GM18507 (cell line): ENCODE data around the gene ARHGAP19.

Experiments used
- DNase-seq: peaks from one replicate; pipeline ENCODE4 v3.0.0; 2011; ENCODE audit warnings: low read depth; ENCODE audit not compliant: insufficient read length; ENCODE audit errors: extremely low spot score
- FAIRE-seq: peaks from 2 replicates; lab custom pipeline; 2011; peaks lifted over from hg19 to GRCh38; lab: Jason Lieb, UNC

Gene ARHGAP19

DNA sequence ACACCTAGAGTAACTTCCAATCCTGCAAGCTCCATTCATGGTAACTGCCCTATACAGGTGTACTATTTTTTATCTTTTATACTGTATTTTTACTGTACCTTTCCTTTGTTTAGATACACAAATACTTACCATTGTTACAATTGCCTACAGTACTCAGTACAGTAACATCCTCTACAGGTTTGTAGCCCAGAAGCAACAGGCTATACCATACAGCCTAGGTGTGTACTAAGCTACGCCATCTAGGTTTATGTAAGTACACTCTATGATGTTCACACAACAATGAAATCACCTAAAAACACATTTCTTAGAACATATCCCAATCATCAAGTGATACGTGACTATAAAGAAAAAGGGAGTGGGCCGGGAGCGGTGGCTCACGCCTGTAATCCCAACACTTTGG is 53.6 kb downstream of the ARHGAP19 start:
- no peak for DNase-seq
- no peak for FAIRE-seq

DNA sequence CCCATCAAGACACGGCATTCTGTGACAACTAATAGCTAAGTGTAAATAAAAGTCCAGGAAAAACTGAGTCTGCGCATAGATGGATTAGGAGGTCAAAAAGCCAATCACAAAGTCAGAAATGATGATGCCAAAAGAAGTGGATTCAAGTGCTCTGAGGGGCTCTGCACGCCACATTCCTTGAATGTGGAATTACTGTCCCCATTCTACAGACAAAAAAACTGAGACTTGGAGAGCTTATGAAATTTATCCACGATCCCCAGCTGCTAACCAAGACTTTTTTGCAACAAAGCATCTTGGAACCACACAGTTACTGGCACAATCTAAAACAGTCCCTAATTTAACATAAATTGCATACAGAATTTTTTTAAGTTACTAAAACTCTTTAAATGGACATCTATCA is 57.1 kb downstream of the ARHGAP19 start:
- DNase-seq (no peak), FAIRE-seq (no peak)

DNA sequence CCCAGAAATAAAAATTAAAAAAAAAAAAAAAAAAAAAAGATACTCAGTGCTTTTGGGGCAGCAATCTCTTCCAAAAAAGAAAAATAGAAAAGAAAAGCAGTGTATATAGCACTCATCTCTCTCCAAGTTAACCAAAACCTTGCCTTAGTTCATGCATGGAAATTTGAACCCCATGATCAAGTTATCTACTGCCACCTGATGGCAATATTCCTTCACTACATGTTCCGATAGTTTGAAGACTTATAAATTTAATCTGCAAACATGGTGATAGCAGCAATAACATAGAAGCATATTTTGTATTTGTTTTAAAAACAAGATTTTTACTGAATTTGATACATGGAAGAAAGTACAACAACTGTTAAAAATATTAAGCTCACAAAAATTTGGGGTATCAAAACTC is 58.0 kb downstream of the ARHGAP19 start:
- no peak for DNase-seq
- peak; percentile 70 for FAIRE-seq

DNA sequence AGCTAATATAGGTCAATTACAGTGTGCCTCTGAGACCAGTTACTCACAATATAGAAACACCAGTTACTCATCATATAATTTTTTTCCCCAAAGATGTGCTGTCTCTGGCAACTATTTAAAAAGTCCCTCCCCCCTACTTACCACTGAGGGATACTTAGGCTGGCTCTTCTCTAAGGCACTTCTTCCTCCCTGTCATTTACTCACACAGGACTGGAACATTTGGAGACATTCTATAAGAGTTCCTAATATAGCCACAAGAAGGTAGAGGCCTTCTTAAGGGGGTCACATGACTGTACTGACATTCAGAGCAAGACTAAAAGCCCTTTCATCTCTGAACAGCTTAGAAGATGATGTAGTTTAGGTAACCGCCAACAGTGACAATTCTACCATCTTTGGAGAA is 62.3 kb downstream of the ARHGAP19 start:
- FAIRE-seq, result no peak
- DNase-seq, result no peak

DNA sequence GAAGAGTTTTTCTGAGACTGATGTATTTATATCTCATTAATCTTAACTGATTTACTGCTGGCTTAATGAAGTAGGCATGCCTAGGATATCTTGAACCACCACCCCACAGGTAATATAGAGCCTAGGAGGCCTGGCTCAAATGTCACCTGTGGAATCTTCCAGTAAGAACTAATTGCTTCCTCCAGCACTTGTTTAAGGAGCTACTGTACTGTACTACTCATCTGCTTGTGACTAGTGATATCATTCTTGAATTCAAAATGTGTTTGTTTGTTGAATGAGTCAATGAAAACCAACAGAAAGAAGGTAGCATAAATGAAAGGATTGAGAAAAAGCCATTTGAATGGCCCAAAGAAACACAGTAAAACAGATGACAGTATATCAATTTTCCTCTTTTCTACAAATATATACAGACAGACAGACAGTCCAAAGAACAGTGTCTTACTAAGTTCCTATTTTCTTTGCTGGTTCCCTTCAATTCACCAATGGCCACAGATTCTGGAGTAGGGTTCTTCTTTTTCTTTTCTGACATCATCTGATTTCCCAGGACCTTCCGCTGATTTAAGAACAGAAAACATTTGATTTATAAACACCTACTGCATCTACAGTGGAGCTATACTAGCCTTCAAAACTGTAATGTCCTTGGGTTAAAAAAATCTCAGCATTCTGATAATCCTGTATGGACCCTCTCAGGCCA is 63.0 kb downstream of the ARHGAP19 start:
- DNase-seq, result no peak
- no peak for FAIRE-seq

DNA sequence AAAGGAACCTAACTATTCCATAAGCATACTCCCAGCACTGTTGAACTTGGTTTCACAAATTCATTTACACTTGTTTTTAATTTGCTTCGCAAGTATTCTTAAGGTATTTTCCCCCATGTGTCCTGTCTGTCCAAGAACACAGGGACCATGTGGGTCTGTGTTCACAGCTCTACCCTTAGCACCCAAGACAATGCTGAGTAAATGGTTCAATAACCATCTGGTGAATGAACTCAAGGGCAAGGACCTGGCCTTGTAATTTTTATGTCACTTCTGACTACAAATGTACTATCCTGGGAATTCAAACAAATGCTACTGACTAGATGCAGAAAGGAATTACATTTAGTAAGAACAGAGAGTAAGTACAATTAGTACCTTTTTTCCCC is 63.7 kb downstream of the ARHGAP19 start:
- DNase-seq (no peak), FAIRE-seq (no peak)

DNA sequence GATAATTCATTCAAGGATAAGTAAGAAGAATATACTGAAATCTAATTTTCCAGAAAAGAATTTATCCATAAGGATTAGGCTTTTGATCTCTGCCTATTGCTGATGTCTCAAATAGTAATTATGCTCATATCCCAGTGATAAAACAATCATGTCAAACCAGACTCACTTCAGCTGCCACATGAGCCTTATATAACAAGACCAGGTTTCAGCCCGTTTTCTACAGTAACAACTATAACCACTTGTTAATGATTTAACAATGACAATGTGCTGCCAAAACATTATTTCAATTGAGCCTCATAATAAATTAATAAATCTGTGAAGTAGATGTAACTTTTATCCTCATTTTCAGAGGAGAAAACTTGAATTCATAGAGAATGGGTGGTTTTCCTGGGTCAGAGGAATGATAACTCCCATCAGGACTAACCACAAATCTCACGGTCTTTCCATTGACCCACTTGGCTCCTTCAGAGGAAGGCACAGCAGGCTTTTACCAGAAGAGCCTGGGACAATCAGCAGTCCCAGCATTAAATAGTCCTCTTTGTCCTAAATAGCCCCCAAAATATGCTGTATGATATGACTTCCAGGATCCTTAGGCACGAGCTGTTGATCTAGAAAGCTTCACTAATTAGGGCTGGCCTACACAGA is 64.2 kb downstream of the ARHGAP19 start:
- no peak for FAIRE-seq
- DNase-seq, result no peak

DNA sequence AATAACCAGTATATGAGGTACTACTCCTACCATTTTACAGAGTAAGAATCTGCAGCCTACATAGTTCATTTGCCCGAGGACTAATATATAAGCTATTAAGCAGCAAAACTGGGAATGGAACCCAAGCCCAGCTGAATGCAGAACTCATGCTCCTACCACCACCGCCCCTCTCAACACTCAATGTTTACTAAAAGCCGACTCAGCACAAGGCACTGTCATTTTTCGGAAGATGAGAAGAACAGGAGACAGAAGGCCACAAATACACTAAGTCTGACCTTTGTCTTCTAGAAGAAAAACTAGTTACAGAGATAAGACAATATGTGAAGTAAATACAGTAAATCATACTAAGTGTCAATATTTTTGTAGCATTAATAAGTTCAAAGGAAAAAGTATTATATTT is 66.0 kb downstream of the ARHGAP19 start:
- FAIRE-seq (no peak), DNase-seq (no peak)

DNA sequence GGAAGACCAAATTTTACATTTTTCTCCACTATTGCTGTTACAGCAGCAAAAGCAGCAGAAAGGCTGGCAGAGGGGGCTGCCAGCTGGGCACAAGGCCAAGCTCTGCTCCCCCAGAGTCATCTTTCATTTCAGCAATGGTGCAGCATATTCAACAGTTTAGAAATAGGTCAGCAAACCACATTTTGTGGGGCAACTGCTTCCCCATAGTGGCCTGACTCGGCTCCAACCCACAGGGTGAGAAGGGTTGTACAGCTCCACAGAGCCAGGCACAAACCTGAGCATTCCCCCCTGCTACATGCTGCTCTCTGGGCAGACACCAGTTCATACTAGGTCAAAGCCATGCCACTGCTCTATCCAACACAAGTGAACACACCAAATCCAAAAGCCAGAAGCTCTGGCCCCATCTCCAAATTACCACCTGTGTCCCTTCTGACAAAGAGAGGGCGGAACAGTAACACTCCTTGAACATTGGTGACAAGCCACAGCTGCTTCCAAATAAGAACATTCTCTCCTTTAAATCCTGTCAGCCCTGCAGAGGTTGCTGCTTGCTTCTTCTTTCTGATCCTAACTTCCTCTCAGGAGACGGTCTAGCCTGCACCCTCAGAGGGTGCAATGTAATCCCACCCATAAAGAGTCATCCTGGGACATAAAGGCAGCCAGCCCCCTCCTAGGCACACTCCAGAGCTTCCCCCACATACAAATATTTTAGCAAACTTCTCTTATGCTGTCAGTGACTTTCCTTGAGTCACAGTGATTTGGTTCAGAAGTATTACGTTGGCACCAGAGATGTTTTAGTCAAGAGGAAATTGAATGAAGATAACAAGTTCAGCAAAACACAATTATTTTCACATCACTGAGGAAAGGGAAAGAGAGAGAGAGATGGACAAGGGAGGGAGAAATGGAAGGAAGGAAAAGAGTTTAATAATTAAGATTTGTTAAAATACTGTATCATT is 67.7 kb downstream of the ARHGAP19 start:
- DNase-seq (no peak), FAIRE-seq (no peak)

DNA sequence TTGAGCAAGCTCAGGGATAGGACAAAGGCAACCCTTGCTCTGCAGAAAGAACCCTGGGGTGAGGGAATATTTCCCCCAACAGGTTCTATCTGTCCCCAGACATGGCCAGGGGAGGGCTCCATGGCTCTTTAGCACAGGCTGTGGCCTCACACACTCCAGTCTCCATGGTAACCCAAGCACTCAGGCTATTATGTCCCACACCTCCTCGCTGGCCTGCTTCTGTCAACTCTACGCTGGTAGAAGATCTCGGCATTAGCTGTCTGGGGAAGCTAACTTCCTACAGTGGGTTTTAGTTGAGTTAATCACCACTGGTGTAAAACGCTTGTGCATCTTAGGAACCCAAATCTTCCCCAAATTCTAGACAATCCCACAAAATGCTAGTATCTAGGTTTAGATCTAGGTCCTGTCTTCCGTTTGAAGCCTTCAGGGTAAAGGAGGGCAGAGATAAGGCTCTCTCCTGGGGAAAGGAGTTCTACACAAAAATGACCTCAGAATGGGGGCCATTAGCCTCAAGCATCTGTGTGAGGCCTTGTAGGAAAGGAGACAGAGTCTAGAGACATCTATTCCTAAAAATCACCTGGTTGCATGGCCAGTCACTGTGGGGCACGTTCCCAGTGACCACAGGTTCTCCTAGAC is 70.0 kb downstream of the ARHGAP19 start:
- DNase-seq (no peak), FAIRE-seq (no peak)

DNA sequence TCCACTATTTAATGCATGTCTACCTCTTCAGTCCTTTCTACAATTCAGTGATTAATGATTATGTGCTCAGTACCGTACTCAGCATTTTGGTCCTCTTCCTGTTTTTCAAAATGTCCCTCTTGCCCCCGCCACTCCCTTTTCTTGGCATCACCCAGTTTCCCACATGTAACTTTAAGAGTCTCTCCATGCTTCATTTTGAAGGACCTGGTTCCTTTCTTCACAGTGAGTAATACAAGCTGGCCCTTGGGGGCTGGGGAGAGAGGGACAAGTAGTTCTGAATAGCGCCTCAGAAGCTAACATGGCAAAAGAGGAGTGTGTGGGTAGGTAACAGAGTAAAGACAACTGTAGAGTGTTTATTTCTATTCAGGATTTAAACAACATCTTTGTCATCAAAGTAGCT is 72.1 kb downstream of the ARHGAP19 start:
- DNase-seq (no peak), FAIRE-seq (peak; percentile 15)

DNA sequence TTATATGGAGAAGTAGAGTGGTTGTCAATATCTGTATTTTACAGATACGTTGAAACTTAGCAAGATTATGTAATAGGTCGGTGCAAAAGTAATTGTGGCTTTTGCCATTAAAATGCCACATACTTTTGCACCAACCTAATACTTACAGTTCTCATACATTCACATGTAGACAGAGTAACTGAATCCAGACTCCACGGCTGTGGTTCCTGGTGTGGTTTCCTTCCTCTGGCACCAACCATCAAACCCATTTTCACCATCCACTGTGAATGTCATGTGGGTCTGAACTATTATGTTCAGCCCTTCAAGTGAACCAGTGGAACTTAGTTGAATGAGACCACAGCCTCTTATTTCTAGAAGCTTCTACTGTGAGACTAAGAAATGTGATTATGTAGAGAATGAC is 75.1 kb downstream of the ARHGAP19 start:
- DNase-seq, result no peak
- FAIRE-seq, result no peak

DNA sequence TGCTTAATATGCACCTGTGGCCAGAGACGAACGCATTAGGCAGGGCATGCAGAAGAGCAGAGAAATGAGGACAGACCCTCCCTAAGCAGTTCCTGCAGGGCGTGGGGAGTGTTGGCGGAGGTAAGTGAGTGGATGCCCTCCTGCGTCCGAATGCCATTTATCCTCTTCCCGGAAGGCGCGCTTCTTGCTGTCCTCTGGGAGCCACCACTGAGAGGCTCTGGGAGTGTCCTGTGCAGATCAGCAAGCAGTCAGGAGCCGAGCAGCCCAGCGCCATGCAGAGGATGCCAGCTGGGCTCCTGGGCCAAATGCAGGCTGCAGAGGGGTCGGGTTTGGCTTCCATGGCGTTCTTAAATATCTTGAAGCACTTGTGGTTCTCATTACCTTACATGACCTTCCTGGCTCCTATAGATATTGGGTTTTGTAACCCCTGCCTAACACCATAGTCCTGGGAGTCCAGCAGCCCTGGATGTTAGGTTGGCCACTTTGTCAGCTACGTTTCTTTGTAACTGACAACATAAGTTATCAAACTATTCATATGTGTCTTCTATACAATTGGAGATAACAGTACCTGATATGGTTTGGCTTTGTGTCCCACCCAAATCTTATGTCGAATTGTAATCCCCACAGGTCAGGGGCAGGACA is 76.7 kb downstream of the ARHGAP19 start:
- FAIRE-seq (no peak), DNase-seq (no peak)

DNA sequence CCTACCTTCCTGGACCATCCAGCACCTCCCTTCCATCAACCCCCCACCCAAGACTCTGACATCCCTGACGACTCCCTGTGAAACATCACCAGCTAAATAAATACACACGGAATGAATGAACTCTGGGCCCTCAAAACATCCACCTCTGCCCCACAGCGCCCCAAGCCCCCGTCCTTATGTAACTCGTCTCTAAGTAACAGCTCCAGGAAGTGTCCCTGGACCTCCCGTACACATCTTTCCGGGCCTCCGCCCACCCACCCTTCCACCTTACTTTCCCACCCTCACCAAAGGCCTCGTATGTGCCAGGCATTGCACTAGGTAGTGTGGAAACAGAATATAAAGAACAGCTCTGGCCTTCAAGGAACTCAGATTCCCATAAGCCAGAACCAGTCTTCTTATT is 79.0 kb downstream of the ARHGAP19 start:
- no peak for FAIRE-seq

DNA sequence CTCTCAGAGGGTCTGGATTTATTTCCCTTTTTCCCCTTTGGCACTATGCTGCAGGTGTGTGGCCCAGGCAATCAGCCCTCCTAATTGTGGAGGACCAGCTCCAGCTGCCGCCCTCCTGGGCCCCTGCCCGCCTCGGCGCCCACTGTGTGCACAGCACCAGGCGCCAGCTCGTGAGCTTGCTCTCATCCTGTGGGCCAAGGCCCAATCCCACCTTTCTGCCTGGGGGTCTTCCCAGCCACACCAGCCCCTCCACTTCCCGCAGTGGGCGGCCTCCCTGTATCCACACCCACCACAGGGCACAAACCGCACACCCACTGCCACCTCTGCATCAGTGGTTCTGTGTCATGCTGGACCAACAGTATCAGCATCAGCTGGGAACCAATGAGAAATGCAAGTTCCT is 81.2 kb downstream of the ARHGAP19 start:
- DNase-seq (no peak), FAIRE-seq (no peak)

More for the DNA sequence above, 79.0 kb downstream of the ARHGAP19 start:
- DNase-seq, result no peak

DNA sequence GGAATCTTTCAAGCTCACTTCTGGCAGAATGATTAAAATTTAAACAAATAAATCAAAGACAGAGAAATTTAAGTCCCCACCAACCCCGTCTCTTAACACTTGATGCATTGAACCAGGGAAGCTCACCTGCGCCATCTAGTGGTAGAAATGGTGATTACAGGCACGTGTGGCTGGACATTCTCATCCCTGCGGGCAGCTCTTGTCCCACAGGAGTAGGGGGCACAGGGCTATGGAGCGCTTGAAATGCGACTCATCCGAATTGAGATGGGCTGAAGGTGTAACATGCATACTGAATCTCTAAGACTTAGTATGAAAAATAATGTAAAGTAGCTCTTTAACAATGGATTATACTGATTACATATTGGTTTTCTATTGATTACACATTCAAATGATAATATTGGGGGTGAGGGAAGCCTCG is 81.9 kb downstream of the ARHGAP19 start:
- DNase-seq (peak; percentile 36), FAIRE-seq (peak; percentile 81)

DNA sequence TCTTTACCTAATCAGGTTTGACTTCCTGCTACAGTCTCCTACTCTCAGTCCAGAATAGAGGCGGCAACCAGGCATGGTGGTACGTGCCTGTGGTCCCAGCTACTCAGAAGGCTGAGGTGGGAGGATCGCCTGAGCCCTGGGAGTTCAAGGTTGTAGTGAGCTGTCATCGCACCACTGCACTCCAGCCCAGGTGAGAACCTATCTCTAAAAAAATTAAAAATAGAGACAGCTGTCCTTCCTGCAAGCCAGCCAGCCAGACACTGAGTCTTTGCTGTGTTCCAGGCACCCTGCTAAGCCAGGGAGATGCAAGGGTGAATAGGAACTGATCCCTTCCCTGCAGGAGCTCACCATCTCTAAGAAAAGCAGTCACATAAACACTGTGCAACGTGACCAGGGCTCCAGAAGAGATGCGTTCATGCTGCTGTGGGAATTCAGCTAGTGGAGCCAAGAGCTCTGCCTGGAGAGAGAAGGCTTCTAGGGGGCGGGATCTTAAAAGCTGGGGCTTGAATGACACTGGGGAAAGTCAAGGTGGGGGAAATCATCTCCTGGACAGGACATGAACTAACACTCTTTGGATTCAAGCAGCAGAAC is 84.6 kb downstream of the ARHGAP19 start:
- no peak for DNase-seq
- FAIRE-seq, result peak; percentile 21

DNA sequence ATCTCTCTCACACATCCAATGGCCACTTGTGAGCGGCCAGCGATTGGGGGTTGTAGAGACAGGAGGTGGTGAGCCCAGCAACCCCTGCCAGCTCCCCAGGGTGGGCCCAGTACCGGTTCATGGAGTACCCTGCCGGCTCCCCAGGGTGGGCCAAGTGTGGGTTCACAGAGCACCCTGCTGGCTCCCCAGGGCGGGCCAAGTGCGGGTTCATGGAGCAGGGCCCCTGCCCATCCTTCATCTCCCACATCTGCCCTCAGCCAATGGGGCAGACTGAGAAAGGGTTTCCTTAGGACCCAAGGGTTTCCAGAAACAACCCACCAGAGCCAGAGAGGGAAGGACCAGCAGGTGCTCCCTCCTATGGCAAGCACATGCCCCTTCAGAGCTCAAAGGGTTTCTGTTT is 85.3 kb downstream of the ARHGAP19 start:
- FAIRE-seq (no peak), DNase-seq (no peak)
